ENCODE measurements around the gene PRMT9. TPM values are rescaled to one million over a fixed set of nuclear protein-coding genes. Genes with fewer than 3 reads are reported as not detected.

PRMT9 gene
- total RNA-seq, 4 donors from 2014 or later: 3.2 to 8.1 (median 5.9) TPM

DNA sequence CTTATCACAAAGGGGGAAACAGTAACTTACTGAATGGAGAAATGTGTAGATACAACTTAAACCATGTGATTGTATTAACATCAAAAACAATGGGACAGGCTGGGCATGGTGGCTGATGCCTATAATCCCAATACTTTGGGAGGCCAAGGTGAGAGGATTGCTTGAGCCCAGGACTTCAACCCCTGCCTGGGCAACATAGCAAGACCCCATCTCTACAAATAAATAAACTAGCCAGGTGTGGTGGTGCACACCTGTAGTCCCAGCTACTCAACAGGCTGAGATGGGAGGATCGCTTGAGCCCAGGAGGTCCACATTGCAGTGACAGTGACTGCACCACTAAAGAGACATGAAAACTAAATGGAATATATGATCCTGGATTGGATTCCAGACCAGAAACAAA, 40.3 kb downstream of the PRMT9 start:
- Histone ChIP-seq H3K4me1 (peaks cover 0 to 4% (median 0%) of the 10 kb centered on the region in 3 donors), H3K9me3 (no peaks in the 10 kb centered on the region), H3K36me3 (peaks cover 0 to 46% (median 0%) of the 10 kb centered on the region in 3 donors), H3K4me3 (no peak overlapping the region), H3K27me3 (no peaks in the 10 kb centered on the region), H3K27ac (no peak overlapping the region)
- TF ChIP-seq POLR2A (IDR thresholded peaks at IDR 0.05): no peak
- TF ChIP-seq, protein P1, sequence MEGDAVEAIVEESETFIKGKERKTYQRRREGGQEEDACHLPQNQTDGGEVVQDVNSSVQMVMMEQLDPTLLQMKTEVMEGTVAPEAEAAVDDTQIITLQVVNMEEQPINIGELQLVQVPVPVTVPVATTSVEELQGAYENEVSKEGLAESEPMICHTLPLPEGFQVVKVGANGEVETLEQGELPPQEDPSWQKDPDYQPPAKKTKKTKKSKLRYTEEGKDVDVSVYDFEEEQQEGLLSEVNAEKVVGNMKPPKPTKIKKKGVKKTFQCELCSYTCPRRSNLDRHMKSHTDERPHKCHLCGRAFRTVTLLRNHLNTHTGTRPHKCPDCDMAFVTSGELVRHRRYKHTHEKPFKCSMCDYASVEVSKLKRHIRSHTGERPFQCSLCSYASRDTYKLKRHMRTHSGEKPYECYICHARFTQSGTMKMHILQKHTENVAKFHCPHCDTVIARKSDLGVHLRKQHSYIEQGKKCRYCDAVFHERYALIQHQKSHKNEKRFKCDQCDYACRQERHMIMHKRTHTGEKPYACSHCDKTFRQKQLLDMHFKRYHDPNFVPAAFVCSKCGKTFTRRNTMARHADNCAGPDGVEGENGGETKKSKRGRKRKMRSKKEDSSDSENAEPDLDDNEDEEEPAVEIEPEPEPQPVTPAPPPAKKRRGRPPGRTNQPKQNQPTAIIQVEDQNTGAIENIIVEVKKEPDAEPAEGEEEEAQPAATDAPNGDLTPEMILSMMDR (IDR thresholded peaks at IDR 0.05): no peak
- intact Hi-C loops (cut with DNase I): no loop called here
- 100% methylated on average over 1 of the region's 1 CpG for WGBS, 2 donors
- DNase-seq: no peak

DNA sequence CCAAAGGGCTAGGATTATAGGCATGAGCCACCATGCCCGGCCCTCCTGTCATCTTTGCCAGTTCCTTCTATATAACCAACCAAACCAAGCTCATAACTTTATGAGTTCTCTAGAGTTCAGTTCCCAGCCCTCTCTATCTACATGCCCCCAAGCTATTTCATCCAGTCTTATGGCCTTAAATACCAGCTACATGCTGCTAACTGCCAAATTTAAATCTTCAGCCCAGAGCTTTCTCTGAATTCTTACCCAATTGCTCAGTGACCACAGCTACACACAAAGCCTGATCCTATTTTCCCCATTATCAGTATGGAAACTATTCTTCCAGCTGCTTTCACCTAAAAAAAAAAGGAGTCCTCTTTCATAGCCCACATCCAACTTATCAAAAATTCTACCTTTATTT, 43.6 kb downstream of the PRMT9 start:
- intact Hi-C loops (cut with DNase I): no loop called here
- TF ChIP-seq, protein P1 (IDR thresholded peaks at IDR 0.05): no peak
- TF ChIP-seq POLR2A (IDR thresholded peaks at IDR 0.05): no peak

DNA sequence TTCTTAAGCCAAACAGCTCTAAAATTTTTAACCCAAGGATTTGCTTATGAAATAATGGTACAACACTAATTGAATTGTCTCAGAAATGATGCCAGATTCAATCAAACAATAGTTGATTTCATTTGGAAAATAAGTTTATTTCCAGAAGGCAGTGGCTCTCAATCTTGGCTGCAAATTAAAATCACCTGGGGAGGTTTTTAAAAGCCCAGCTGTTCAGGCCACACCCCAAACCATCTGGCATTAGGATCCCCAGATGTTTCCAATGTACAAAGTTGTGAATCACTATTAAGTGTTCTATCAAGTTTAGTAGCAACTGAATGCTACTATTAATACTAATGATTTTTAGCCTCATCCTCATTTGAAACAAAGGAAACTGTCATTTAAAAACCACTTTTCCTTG, 44.6 kb downstream of the PRMT9 start:
- intact Hi-C loops (cut with DNase I): no loop called here
- Histone ChIP-seq H3K27me3 (no peaks in the 10 kb centered on the region), H3K9me3 (peaks cover 0 to 5% (median 0%) of the 10 kb centered on the region in 3 donors), H3K36me3 (peaks cover 8 to 74% (median 16%) of the 10 kb centered on the region in 3 donors), H3K27ac (no peak overlapping the region), H3K4me3 (no peak overlapping the region), H3K4me1 (peaks cover 0 to 4% (median 0%) of the 10 kb centered on the region in 3 donors)
- no peak for DNase-seq
- TF ChIP-seq, protein P1 (IDR thresholded peaks at IDR 0.05): no peak
- no peak for TF ChIP-seq POLR2A (IDR thresholded peaks at IDR 0.05)

More for the DNA sequence above, 43.6 kb downstream of the PRMT9 start:
- Histone ChIP-seq H3K9me3 (peaks cover 0 to 5% (median 0%) of the 10 kb centered on the region in 3 donors), H3K27ac (no peak overlapping the region), H3K27me3 (no peaks in the 10 kb centered on the region), H3K4me3 (no peak overlapping the region), H3K36me3 (peaks cover 0 to 65% (median 6%) of the 10 kb centered on the region in 3 donors), H3K4me1 (peaks cover 0 to 4% (median 0%) of the 10 kb centered on the region in 3 donors)
- WGBS, 2 donors: 87 to 100% methylated on average over 1 of the region's 1 CpG
- no peak for DNase-seq

DNA sequence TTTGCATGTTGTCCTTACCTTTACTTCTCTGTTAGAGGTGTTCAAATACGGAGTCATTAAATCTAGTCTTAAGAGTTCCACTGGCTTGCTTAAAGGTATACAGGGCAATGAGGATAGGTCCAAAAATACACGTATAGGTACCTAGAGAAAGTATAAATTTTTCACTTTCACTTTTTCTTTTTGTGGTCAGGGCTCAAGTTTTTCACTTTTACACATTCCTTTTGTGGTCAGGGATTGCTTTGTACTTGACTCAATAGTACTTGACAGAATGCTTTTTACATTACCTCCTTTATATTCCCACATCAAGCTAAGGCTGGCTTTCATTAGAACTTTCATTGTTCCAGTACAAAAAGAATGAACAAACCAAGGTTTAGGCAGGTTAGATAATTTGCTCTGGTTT, 45.0 kb downstream of the PRMT9 start:
- no peaks in the 10 kb centered on the region for H3K27me3 ChIP-seq
- WGBS, 2 donors: 63 to 76% methylated on average over 2 of the region's 2 CpGs
- H3K36me3 ChIP-seq: peaks cover 13 to 79% (median 16%) of the 10 kb centered on the region in 3 donors
- intact Hi-C loops (cut with DNase I): no loop called here
- no peak for DNase-seq
- H3K4me3 ChIP-seq: no peak overlapping the region
- TF ChIP-seq POLR2A (IDR thresholded peaks at IDR 0.05): no peak
- no peak overlapping the region for H3K27ac ChIP-seq
- H3K4me1 ChIP-seq: peaks cover 0 to 4% (median 0%) of the 10 kb centered on the region in 3 donors
- peaks cover 0 to 5% (median 0%) of the 10 kb centered on the region in 3 donors for H3K9me3 ChIP-seq

DNA sequence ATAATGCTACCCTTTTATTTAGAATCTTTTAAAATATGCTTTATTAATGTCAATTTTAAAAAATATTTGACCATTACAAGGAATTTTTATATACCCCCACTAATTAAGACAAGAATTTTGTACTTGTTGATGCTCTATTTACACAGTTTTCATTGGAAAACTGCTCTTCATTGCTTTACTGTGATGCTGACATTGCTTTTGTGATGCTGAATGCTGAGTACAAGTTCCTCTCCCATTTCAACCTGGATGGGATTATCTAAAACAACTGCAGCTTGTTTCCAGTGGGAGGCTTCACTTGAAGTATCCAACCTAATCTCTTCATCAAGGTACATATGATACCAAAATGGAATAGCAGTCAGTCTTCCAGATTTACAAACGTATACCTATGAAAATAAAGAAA, 45.6 kb downstream of the PRMT9 start:
- no peaks in the 10 kb centered on the region for H3K27me3 ChIP-seq
- peaks cover 16 to 85% (median 18%) of the 10 kb centered on the region in 3 donors for H3K36me3 ChIP-seq
- TF ChIP-seq, protein P1 (IDR thresholded peaks at IDR 0.05): no peak
- no peak for TF ChIP-seq POLR2A (IDR thresholded peaks at IDR 0.05)
- H3K9me3 ChIP-seq: peaks cover 0 to 5% (median 0%) of the 10 kb centered on the region in 3 donors
- no peak overlapping the region for H3K27ac ChIP-seq
- peaks cover 0 to 4% (median 0%) of the 10 kb centered on the region in 3 donors for H3K4me1 ChIP-seq
- 76 to 80% methylated on average over 1 of the region's 1 CpG for WGBS, 2 donors
- intact Hi-C loops (cut with DNase I): no loop called here
- H3K4me3 ChIP-seq: no peak overlapping the region
- DNase-seq: no peak

DNA sequence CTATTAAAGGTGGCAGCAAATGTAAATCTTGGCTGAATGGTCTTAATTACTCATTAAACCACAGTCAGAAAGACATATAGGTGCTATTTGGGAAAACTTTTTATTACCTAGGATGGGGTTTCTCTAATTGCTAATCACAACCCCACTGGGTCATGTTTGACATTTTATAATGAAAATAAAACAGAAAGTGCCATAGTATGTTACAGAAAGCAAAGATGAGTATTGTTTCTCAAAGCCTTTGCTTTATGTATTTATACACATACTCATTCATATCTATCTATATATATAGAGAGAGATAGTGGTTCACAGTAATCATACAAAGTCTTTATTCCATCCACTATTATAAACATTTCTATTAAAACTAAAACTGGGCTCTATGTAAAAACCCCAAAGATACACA, 48.6 kb downstream of the PRMT9 start:
- peaks cover 16 to 88% (median 26%) of the 10 kb centered on the region in 3 donors for H3K36me3 ChIP-seq
- H3K4me1 ChIP-seq: peaks cover 0 to 4% (median 0%) of the 10 kb centered on the region in 3 donors
- TF ChIP-seq, protein P1 (IDR thresholded peaks at IDR 0.05): no peak
- no peak for TF ChIP-seq POLR2A (IDR thresholded peaks at IDR 0.05)
- peaks cover 0 to 5% (median 0%) of the 10 kb centered on the region in 3 donors for H3K9me3 ChIP-seq
- H3K27me3 ChIP-seq: no peaks in the 10 kb centered on the region
- no peak overlapping the region for H3K4me3 ChIP-seq
- no peak overlapping the region for H3K27ac ChIP-seq
- intact Hi-C loops (cut with DNase I): no loop called here
- DNase-seq: no peak
